Duodenal mucosa (tissue), 2 donors: Measurements from ENCODE around the gene KCTD1.

Source experiments
- H3K27ac ChIP-seq: one replicate; pipeline ENCODE4 v1.7.0; 2013; ENCODE audit warnings: low read depth, low read length
- H3K27me3 ChIP-seq, 2 donors: one replicate each; pipeline ENCODE4 v1.7.0; 2013; ENCODE audit warnings: low read length in 2 of 2, control low read depth in 1 of 2; ENCODE audit not compliant: insufficient read depth in 2 of 2, control insufficient read depth in 1 of 2
- H3K36me3 ChIP-seq, 2 donors: one replicate each; pipeline ENCODE4 v1.7.0; 2013; ENCODE audit warnings: low read length in 2 of 2, control low read depth in 1 of 2; ENCODE audit not compliant: insufficient read depth in 2 of 2, control insufficient read depth in 1 of 2
- H3K4me1 ChIP-seq, 2 donors: one replicate each; pipeline ENCODE4 v1.7.0; 2013; ENCODE audit warnings: low read length in 2 of 2, control low read depth in 1 of 2; ENCODE audit not compliant: insufficient read depth in 2 of 2, control insufficient read depth in 1 of 2
- H3K4me3 ChIP-seq, 2 donors: one replicate each; pipeline ENCODE4 v1.7.0; 2013; ENCODE audit warnings: low read length in 2 of 2, low read depth in 1 of 2
- H3K9ac ChIP-seq, 2 donors: one replicate each; pipeline ENCODE4 v1.7.0; 2013; ENCODE audit warnings: low read length in 2 of 2, low read depth in 1 of 2
- H3K9me3 ChIP-seq, 2 donors: one replicate each; pipeline ENCODE4 v1.7.0; 2013; ENCODE audit warnings: low read length in 2 of 2, control low read depth in 1 of 2; ENCODE audit not compliant: control insufficient read depth in 1 of 2

Gene KCTD1

GRCh38 chr18:26434887-26435286, 113.5 kb downstream of the KCTD1 start:
- Histone ChIP-seq H3K9me3 (no peaks in the 10 kb centered on the region), H3K27ac (no peak overlapping the region), H3K4me3 (no peak overlapping the region), H3K36me3 (no peaks in the 10 kb centered on the region), H3K27me3 (peaks cover 0 to 4% of the 10 kb centered on the region in 2 donors), H3K9ac (no peak overlapping the region), H3K4me1 (no peaks in the 10 kb centered on the region)

- no peaks in the 10 kb centered on the region for H3K27me3 ChIP-seq
- H3K4me3 ChIP-seq: no peak overlapping the region
- no peak overlapping the region for H3K9ac ChIP-seq
- no peaks in the 10 kb centered on the region for H3K4me1 ChIP-seq
- H3K9me3 ChIP-seq: no peaks in the 10 kb centered on the region
- H3K36me3 ChIP-seq: no peaks in the 10 kb centered on the region
- H3K27ac ChIP-seq: no peak overlapping the region
Observed at GRCh38 chr18:26432651-26433424, 115.5 kb downstream of the KCTD1 start.

GRCh38 chr18:26429535-26430226, 118.7 kb downstream of the KCTD1 start:
- Histone ChIP-seq H3K27ac (no peak overlapping the region), H3K36me3 (no peaks in the 10 kb centered on the region), H3K4me3 (no peak overlapping the region), H3K27me3 (no peaks in the 10 kb centered on the region), H3K9ac (no peak overlapping the region), H3K9me3 (no peaks in the 10 kb centered on the region), H3K4me1 (no peaks in the 10 kb centered on the region)

- H3K27me3 ChIP-seq: no peaks in the 10 kb centered on the region
- no peak overlapping the region for H3K4me3 ChIP-seq
- no peaks in the 10 kb centered on the region for H3K9me3 ChIP-seq
- no peaks in the 10 kb centered on the region for H3K36me3 ChIP-seq
- no peaks in the 10 kb centered on the region for H3K4me1 ChIP-seq
- H3K9ac ChIP-seq: no peak overlapping the region
- no peak overlapping the region for H3K27ac ChIP-seq
Observed at GRCh38 chr18:26425148-26425531, 123.2 kb downstream of the KCTD1 start.

- Histone ChIP-seq H3K9ac (no peak overlapping the region), H3K36me3 (no peaks in the 10 kb centered on the region), H3K9me3 (no peaks in the 10 kb centered on the region), H3K4me1 (no peaks in the 10 kb centered on the region), H3K4me3 (no peak overlapping the region), H3K27ac (no peak overlapping the region), H3K27me3 (no peaks in the 10 kb centered on the region)
Observed at GRCh38 chr18:26424428-26425147, 123.8 kb downstream of the KCTD1 start.

GRCh38 chr18:26422472-26423162, 125.7 kb downstream of the KCTD1 start:
- Histone ChIP-seq H3K4me1 (no peaks in the 10 kb centered on the region), H3K36me3 (no peaks in the 10 kb centered on the region), H3K27me3 (no peaks in the 10 kb centered on the region), H3K9me3 (no peaks in the 10 kb centered on the region), H3K27ac (no peak overlapping the region), H3K9ac (no peak overlapping the region), H3K4me3 (no peak overlapping the region)

- no peak overlapping the region for H3K27ac ChIP-seq
- no peaks in the 10 kb centered on the region for H3K9me3 ChIP-seq
- no peaks in the 10 kb centered on the region for H3K36me3 ChIP-seq
- H3K4me3 ChIP-seq: no peak overlapping the region
- no peaks in the 10 kb centered on the region for H3K4me1 ChIP-seq
- H3K9ac ChIP-seq: no peak overlapping the region
- H3K27me3 ChIP-seq: no peaks in the 10 kb centered on the region
Observed at GRCh38 chr18:26421931-26422330, 126.4 kb downstream of the KCTD1 start.

GRCh38 chr18:26421503-26421902, 126.8 kb downstream of the KCTD1 start:
- H3K9ac ChIP-seq: no peak overlapping the region
- no peaks in the 10 kb centered on the region for H3K9me3 ChIP-seq
- no peaks in the 10 kb centered on the region for H3K4me1 ChIP-seq
- no peak overlapping the region for H3K4me3 ChIP-seq
- no peaks in the 10 kb centered on the region for H3K36me3 ChIP-seq
- no peak overlapping the region for H3K27ac ChIP-seq
- no peaks in the 10 kb centered on the region for H3K27me3 ChIP-seq

- H3K9ac ChIP-seq: no peak overlapping the region
- no peaks in the 10 kb centered on the region for H3K36me3 ChIP-seq
- H3K27ac ChIP-seq: no peak overlapping the region
- no peaks in the 10 kb centered on the region for H3K4me1 ChIP-seq
- H3K9me3 ChIP-seq: no peaks in the 10 kb centered on the region
- no peak overlapping the region for H3K4me3 ChIP-seq
- H3K27me3 ChIP-seq: no peaks in the 10 kb centered on the region
Observed at GRCh38 chr18:26419746-26420145, 128.6 kb downstream of the KCTD1 start.

GRCh38 chr18:26418225-26418624, 130.1 kb downstream of the KCTD1 start:
- no peak overlapping the region for H3K27ac ChIP-seq

More at GRCh38 chr18:26418225-26418624, 130.1 kb downstream of the KCTD1 start:
- Histone ChIP-seq H3K27me3 (no peaks in the 10 kb centered on the region), H3K9ac (no peak overlapping the region), H3K4me1 (no peaks in the 10 kb centered on the region), H3K36me3 (no peaks in the 10 kb centered on the region), H3K4me3 (no peak overlapping the region), H3K9me3 (no peaks in the 10 kb centered on the region)
